Measurements from ENCODE around the gene CFAP46.

- TF ChIP-seq CTCF (IDR thresholded peaks at IDR 0.05; ENCODE audit: poor library complexity) = no peak
- no peak for TF ChIP-seq EZH2 (IDR thresholded peaks at IDR 0.05; ENCODE audit: borderline replicate concordance)
Observed at GRCh38 chr10:132862485-132863420, 79.6 kb downstream of the CFAP46 start.

Data from hepatocyte (in vitro differentiated cells).